Measurements from ENCODE around the gene NSUN6.

NSUN6 gene

GRCh38 chr10:18557960-18558359, 93.4 kb downstream of the NSUN6 start:
- DNase-seq (ENCODE audit: low read depth) = no peak

GRCh38 chr10:18556522-18557147, 94.8 kb downstream of the NSUN6 start:
- DNase-seq (ENCODE audit: low read depth) = no peak

- no peak for DNase-seq (ENCODE audit: low read depth)
These were observed 96.9 kb downstream of the NSUN6 start for GRCh38 chr10:18554479-18554878.

GRCh38 chr10:18551473-18551872, 99.9 kb downstream of the NSUN6 start:
- DNase-seq (ENCODE audit: low read depth) = no peak

- no peak for DNase-seq (ENCODE audit: low read depth)
These were observed 102.3 kb downstream of the NSUN6 start for GRCh38 chr10:18549105-18549504.

- no peak for DNase-seq (ENCODE audit: low read depth)
These were observed 105.6 kb downstream of the NSUN6 start for GRCh38 chr10:18545621-18546305.

GRCh38 chr10:18542832-18543231, 108.6 kb downstream of the NSUN6 start:
- peak; percentile 73 for DNase-seq (ENCODE audit: low read depth)

- no peak for DNase-seq (ENCODE audit: low read depth)
These were observed 111.2 kb downstream of the NSUN6 start for GRCh38 chr10:18540195-18540594.

GRCh38 chr10:18539335-18539734, 112.1 kb downstream of the NSUN6 start:
- DNase-seq (ENCODE audit: low read depth) = no peak

- no peak for DNase-seq (ENCODE audit: low read depth)
These were observed 117.5 kb downstream of the NSUN6 start for GRCh38 chr10:18533896-18534295.

- DNase-seq (ENCODE audit: low read depth) = no peak
These were observed 118.4 kb downstream of the NSUN6 start for GRCh38 chr10:18532881-18533535.

GRCh38 chr10:18528292-18528691, 123.1 kb downstream of the NSUN6 start:
- DNase-seq (ENCODE audit: low read depth) = no peak

- peak; percentile 24 for DNase-seq (ENCODE audit: low read depth)
These were observed 123.7 kb downstream of the NSUN6 start for GRCh38 chr10:18527687-18528086.

- no peak for DNase-seq (ENCODE audit: low read depth)
These were observed 127.5 kb downstream of the NSUN6 start for GRCh38 chr10:18523858-18524257.

- no peak for DNase-seq (ENCODE audit: low read depth)
These were observed 128.4 kb downstream of the NSUN6 start for GRCh38 chr10:18523025-18523424.

- DNase-seq (ENCODE audit: low read depth) = no peak
These were observed 134.5 kb downstream of the NSUN6 start for GRCh38 chr10:18516851-18517250.

GRCh38 chr10:18514537-18514936, 136.8 kb downstream of the NSUN6 start:
- DNase-seq (ENCODE audit: low read depth) = no peak

- DNase-seq (ENCODE audit: low read depth) = no peak
These were observed 142.8 kb downstream of the NSUN6 start for GRCh38 chr10:18508587-18508986.

- peak; percentile 34 for DNase-seq (ENCODE audit: low read depth)
These were observed 145.8 kb downstream of the NSUN6 start for GRCh38 chr10:18505456-18506118.

GRCh38 chr10:18504161-18504560, 147.2 kb downstream of the NSUN6 start:
- DNase-seq (ENCODE audit: low read depth) = no peak

GRCh38 chr10:18501629-18502028, 149.8 kb downstream of the NSUN6 start:
- DNase-seq (ENCODE audit: low read depth) = no peak

- peak; percentile 57 for DNase-seq (ENCODE audit: low read depth)
These were observed 150.2 kb downstream of the NSUN6 start for GRCh38 chr10:18501198-18501597.

- DNase-seq (ENCODE audit: low read depth) = no peak
These were observed 150.8 kb downstream of the NSUN6 start for GRCh38 chr10:18500576-18500975.
